SU-DHL-6 (cell line): ENCODE data around the gene RPL6.
"Not testable (repeated sequence)": the region's sequence is repeated elsewhere in the genome, so short reads cannot be mapped to it uniquely, and the experiment has no call there.

Experiments
- H2AFZ ChIP-seq: fragments of 200-600 bp; sonication (generic); 2 replicates; pipeline ENCODE4 v1.6.1; 2014; ENCODE audit warnings: low read depth, mild to moderate bottlenecking, moderate library complexity, mixed read lengths, antibody characterized with exemption, low read length; ENCODE audit not compliant: severe bottlenecking
- H3F3A ChIP-seq: fragments of 200-600 bp; shearing (Covaris generic); 2 replicates; pipeline ENCODE4 v1.6.0; 2016; ENCODE audit warnings: antibody characterized with exemption, mild to moderate bottlenecking; ENCODE audit not compliant: insufficient read depth
- H3K27ac ChIP-seq: fragments of 200-600 bp; sonication (generic); 2 replicates; pipeline ENCODE4 v1.5.1; 2016; ENCODE audit warnings: low read depth, mild to moderate bottlenecking, low read length, moderate library complexity, mixed read lengths
- H3K27me3 ChIP-seq: fragments of 200-600 bp; sonication (generic), shearing (Covaris generic); 2 replicates; pipeline ENCODE4 v1.6.0; 2014; ENCODE audit warnings: mild to moderate bottlenecking, low read length
- H3K36me3 ChIP-seq: fragments of 200-600 bp; sonication (generic); 2 replicates; pipeline ENCODE4 v1.6.1; 2014; ENCODE audit warnings: mild to moderate bottlenecking, low read length, mixed read lengths
- H3K4me2 ChIP-seq: fragments of 300-600, 200-600 bp; shearing (Covaris generic), sonication (generic); 2 replicates; pipeline ENCODE4 v1.6.0; 2014; ENCODE audit warnings: low read length, low read depth, mild to moderate bottlenecking; ENCODE audit not compliant: poor library complexity, severe bottlenecking
- H3K4me3 ChIP-seq: fragments of 200-600 bp; sonication (generic); 2 replicates; pipeline ENCODE4 v1.5.1; 2014; ENCODE audit warnings: antibody characterized with exemption, low read length, mild to moderate bottlenecking, mixed read lengths; ENCODE audit not compliant: insufficient read depth, poor library complexity, severe bottlenecking
- H3K79me2 ChIP-seq: fragments of 200-600 bp; sonication (generic); 2 replicates; pipeline ENCODE4 v1.6.1; 2014; ENCODE audit warnings: mild to moderate bottlenecking, low read length, moderate library complexity; ENCODE audit not compliant: insufficient read depth
- H3K9ac ChIP-seq: fragments of 200-600 bp; sonication (generic); 2 replicates; pipeline ENCODE4 v1.7.0; 2014; ENCODE audit warnings: mild to moderate bottlenecking, low read length
- H3K9me2 ChIP-seq: fragments of 200-600 bp; sonication (generic); replicated peaks from 2 replicates; pipeline ENCODE4 v1.6.1; 2014; ENCODE audit warnings: low read length; ENCODE audit not compliant: insufficient read depth
- H3K9me3 ChIP-seq: fragments of 200-600 bp; sonication (generic); 2 replicates; pipeline ENCODE4 v1.6.1; 2014; ENCODE audit warnings: low read length, mixed read lengths; ENCODE audit not compliant: insufficient read depth
- H4K20me1 ChIP-seq: fragments of 200-600 bp; sonication (generic); 2 replicates; pipeline ENCODE4 v1.6.1; 2014; ENCODE audit warnings: low read depth, mild to moderate bottlenecking, antibody characterized with exemption, low read length, moderate library complexity, mixed read lengths
- EZH2phosphoT487 ChIP-seq: fragments of 200-600 bp; sonication (generic), shearing (Covaris generic); conservative IDR thresholded peaks from 2 replicates; pipeline ENCODE4 v1.6.1; 2018; ENCODE audit warnings: mild to moderate bottlenecking, antibody characterized with exemption, low read length, moderate library complexity, mixed read lengths
- TF ChIP-seq, protein P1 (sequence below): fragments of 200-600 bp; sonication (generic); IDR thresholded peaks from one replicate; pipeline ENCODE4 v1.5.1; 2017; ENCODE audit warnings: antibody characterized with exemption, mild to moderate bottlenecking, low read length, moderate library complexity; ENCODE audit not compliant: insufficient read depth, poor library complexity, severe bottlenecking

Gene RPL6

GRCh38 chr12:112393328-112393727 is 16.1 kb downstream of the RPL6 start:
- no peaks in the 10 kb centered on the region for H3K9me3 ChIP-seq
- TF ChIP-seq, protein P1, sequence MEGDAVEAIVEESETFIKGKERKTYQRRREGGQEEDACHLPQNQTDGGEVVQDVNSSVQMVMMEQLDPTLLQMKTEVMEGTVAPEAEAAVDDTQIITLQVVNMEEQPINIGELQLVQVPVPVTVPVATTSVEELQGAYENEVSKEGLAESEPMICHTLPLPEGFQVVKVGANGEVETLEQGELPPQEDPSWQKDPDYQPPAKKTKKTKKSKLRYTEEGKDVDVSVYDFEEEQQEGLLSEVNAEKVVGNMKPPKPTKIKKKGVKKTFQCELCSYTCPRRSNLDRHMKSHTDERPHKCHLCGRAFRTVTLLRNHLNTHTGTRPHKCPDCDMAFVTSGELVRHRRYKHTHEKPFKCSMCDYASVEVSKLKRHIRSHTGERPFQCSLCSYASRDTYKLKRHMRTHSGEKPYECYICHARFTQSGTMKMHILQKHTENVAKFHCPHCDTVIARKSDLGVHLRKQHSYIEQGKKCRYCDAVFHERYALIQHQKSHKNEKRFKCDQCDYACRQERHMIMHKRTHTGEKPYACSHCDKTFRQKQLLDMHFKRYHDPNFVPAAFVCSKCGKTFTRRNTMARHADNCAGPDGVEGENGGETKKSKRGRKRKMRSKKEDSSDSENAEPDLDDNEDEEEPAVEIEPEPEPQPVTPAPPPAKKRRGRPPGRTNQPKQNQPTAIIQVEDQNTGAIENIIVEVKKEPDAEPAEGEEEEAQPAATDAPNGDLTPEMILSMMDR, result no peak
- TF ChIP-seq EZH2phosphoT487, result no peak
- H3K27me3 ChIP-seq, result no peaks in the 10 kb centered on the region
- no peak overlapping the region for H2AFZ ChIP-seq
- no peak overlapping the region for H3K27ac ChIP-seq
- H3K4me2 ChIP-seq, result no peak overlapping the region
- no peaks in the 10 kb centered on the region for H3K9me2 ChIP-seq
- H3K79me2 ChIP-seq, result no peaks in the 10 kb centered on the region
- H3K36me3 ChIP-seq, result no peaks in the 10 kb centered on the region
- H3F3A ChIP-seq, result no peaks in the 10 kb centered on the region
- H3K4me3 ChIP-seq, result no peak overlapping the region
- no peaks in the 10 kb centered on the region for H4K20me1 ChIP-seq
- H3K9ac ChIP-seq, result no peak overlapping the region

DNA sequence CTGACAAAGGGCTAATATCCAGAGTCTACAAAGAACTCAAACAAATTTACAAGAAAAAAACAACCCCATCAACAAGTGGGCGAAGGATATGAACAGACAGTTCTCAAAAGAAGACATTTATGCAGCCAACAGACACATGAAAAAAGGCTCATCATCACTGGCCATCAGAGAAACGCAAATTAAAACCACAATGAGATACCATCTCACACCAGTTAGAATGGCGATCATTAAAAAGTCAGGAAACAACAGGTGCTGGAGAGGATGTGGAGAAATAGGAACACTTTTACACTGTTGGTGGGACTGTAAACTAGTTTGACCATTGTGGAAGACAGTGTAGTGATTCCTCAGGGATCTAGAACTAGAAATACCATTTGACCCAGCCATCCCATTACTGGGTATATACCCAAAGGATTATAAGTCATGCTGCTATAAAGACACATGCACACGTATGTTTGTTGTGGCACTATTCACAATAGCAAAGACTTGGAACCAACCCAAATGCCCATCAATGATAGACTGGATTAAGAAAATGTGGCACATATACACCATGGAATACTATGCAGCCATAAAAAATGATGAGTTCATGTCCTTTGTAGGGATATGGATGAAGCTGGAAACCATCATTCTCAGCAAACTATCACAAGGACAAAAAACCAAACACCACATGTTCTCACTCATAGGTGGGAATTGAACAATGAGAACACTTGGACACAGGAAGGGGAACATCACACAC is 19.3 kb downstream of the RPL6 start:
- not testable (repeated sequence) for H3K9me3 ChIP-seq, H4K20me1 ChIP-seq

DNA sequence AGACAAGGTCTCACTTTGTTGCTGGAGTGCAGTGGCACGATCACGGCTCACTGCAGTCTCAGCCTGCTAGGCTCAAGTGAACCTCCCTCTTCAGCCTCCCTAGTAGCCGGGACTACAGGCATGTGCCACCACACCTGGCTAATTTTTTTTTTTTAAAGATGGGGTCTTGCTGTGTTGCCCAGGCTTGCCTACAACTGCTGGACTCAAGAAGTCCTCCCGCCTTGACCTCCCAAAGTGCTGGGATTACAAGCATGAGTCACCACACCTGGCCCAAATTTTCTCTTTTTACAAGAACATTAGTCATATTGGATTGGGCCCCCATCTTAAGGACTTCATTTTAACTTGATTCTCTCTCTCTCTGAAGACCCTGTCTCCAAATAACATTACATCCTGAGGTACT is 20.2 kb downstream of the RPL6 start:
- no peak for TF ChIP-seq EZH2phosphoT487
- TF ChIP-seq, protein P1, result no peak
- no peak overlapping the region for H3K4me3 ChIP-seq

More for the DNA sequence above, 19.3 kb downstream of the RPL6 start:
- H3K9me2 ChIP-seq, H3K36me3 ChIP-seq, H2AFZ ChIP-seq, H3K9ac ChIP-seq, H3K4me3 ChIP-seq, H3K27ac ChIP-seq, H3K27me3 ChIP-seq, H3K4me2 ChIP-seq, H3K79me2 ChIP-seq, H3F3A ChIP-seq: not testable (repeated sequence)

GRCh38 chr12:112386726-112387125 is 22.7 kb downstream of the RPL6 start:
- no peak for TF ChIP-seq EZH2phosphoT487
- TF ChIP-seq, protein P1, result no peak
- Histone ChIP-seq H3K36me3 (no peaks in the 10 kb centered on the region), H4K20me1 (no peaks in the 10 kb centered on the region), H3K9me3 (no peaks in the 10 kb centered on the region), H3K4me2 (no peak overlapping the region), H2AFZ (no peak overlapping the region), H3F3A (no peaks in the 10 kb centered on the region), H3K9me2 (no peaks in the 10 kb centered on the region), H3K27me3 (no peaks in the 10 kb centered on the region), H3K4me3 (no peak overlapping the region), H3K79me2 (no peaks in the 10 kb centered on the region), H3K27ac (no peak overlapping the region), H3K9ac (no peak overlapping the region)

More for the DNA sequence above, 20.2 kb downstream of the RPL6 start:
- Histone ChIP-seq H3K27ac (no peak overlapping the region), H3K36me3 (no peaks in the 10 kb centered on the region), H2AFZ (no peak overlapping the region), H3K9me2 (no peaks in the 10 kb centered on the region), H3K9me3 (no peaks in the 10 kb centered on the region), H4K20me1 (no peaks in the 10 kb centered on the region), H3K4me2 (no peak overlapping the region), H3F3A (no peaks in the 10 kb centered on the region), H3K79me2 (no peaks in the 10 kb centered on the region), H3K9ac (no peak overlapping the region), H3K27me3 (no peaks in the 10 kb centered on the region)
